Measurements from ENCODE around the gene CSMD2.

DNA sequence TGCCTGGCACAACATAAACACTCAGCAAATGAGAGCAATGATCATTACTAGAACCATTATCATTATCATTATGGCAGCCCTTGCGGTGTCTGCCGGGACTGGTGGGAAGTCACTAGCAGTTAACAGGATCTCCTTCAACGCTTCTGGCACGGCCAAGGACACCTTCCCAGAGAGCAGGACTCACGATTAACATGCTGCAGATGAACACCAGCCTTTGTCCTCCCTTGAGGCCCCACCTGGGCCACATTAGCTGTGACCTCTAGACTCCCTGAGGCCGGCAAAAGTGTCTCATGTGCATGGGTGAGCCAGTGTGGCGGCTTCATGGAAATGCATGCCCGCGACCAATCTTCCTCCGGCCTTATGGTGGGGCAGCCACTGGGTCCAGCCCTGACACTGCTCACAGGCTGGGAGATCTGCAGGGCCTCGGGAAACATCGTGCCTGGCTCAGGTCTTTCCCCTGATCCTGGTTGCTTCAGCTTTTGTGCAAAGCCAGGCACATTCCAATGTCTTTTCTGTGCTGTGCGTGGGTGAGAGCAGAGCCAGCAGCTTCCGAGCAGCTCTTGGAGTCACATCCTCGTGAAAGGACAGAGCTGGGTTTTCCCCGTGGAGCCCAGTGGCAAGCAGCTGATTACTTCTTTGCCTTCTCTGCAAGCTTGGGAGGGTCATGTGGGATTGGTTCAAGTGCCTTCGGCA lies 193.9 kb downstream of the CSMD2 start:
- TF ChIP-seq CTCF (conservative IDR thresholded peaks at IDR 0.05; ENCODE audit: low read depth in 2 of 2) (no peak), EZH2 (IDR thresholded peaks at IDR 0.05; ENCODE audit: low read depth, unreplicated experiment) (no peak), JUNB (IDR thresholded peaks at IDR 0.05; ENCODE audit: unreplicated experiment) (no peak), NANOG (IDR thresholded peaks at IDR 0.05; ENCODE audit: borderline replicate concordance) (no peak), POLR2AphosphoS5 (IDR thresholded peaks at IDR 0.05; ENCODE audit: low read depth) (no peak), EZH2phosphoT487 (IDR thresholded peaks at IDR 0.05; ENCODE audit: unreplicated experiment) (no peak), CREB1 (CRISPR knock-in tag; IDR thresholded peaks at IDR 0.05; ENCODE audit: low read depth) (no peak), REST (IDR thresholded peaks at IDR 0.05; ENCODE audit: unreplicated experiment) (no peak), ZNF114 (CRISPR knock-in tag; IDR thresholded peaks at IDR 0.05) (no peak), ZNF331 (CRISPR knock-in tag; IDR thresholded peaks at IDR 0.05; ENCODE audit: low read depth) (no peak)
